Spleen (tissue), 7 donors: ENCODE measurements around the gene CCDC39.
"Not testable (repeated sequence)": the region's sequence is repeated elsewhere in the genome, so short reads cannot be mapped to it uniquely, and the experiment has no call there.

ENCODE experiments used
- POLR2A ChIP-seq, 3 donors: fragments of 450-650 bp; IDR thresholded peaks; one replicate each; pipeline ENCODE4 v1.5.1; 2017; ENCODE audit warnings: antibody characterized with exemption in 3 of 3, mild to moderate bottlenecking in 1 of 3
- POLR2AphosphoS5 ChIP-seq, 3 donors: sonication (generic); formaldehyde crosslinking; IDR thresholded peaks; one replicate each; pipeline ENCODE4 v1.5.1; 2017; ENCODE audit warnings: antibody characterized with exemption in 3 of 3
- TF ChIP-seq, protein P1 (sequence below), 11 experiments: fragments of 200-600 bp in 7 of 11; fragments of 450-650 bp in 4 of 11; sonication (generic) in 4 of 11; IDR thresholded peaks in 8 of 11; conservative IDR thresholded peaks in 3 of 11; 1 replicate in 7 of 11; 2 replicates in 4 of 11; pipeline versions ENCODE4 v1.4.0 to v1.8.0; 2016 to 2021; ENCODE audit warnings: antibody characterized with exemption in 11 of 11, inconsistent platforms in 4 of 11, mild to moderate bottlenecking in 1 of 11
- donor health status: DM: no; HTN: no; CAD: no; lungs with moderate emphysema.
- donor health status: DM: no; HTN: no; CAD: no.
- donor health status: DM: no; HTN: no; CAD: no.

DNA sequence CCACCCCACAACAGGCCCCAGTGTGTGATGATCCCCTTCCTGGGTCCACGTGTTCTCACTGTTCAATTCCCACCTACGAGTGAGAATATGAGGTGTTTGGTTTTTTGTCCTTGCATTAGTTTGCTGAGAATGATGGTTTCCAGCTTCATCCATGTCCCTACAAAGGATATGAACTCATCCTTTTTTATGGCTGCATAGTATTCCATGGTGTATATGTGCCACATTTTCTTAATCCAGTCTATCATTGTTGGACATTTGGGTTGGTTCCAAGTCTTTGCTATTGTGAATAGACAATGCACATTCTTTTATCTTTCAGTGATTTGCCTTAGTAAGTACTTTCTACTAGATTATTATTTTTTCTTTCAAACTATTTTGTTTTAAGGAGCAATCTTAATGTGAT is 60.7 kb downstream of the CCDC39 start:
- not testable (repeated sequence) for TF ChIP-seq POLR2A, POLR2AphosphoS5 (IDR thresholded peaks at IDR 0.05)
- TF ChIP-seq, protein P1, sequence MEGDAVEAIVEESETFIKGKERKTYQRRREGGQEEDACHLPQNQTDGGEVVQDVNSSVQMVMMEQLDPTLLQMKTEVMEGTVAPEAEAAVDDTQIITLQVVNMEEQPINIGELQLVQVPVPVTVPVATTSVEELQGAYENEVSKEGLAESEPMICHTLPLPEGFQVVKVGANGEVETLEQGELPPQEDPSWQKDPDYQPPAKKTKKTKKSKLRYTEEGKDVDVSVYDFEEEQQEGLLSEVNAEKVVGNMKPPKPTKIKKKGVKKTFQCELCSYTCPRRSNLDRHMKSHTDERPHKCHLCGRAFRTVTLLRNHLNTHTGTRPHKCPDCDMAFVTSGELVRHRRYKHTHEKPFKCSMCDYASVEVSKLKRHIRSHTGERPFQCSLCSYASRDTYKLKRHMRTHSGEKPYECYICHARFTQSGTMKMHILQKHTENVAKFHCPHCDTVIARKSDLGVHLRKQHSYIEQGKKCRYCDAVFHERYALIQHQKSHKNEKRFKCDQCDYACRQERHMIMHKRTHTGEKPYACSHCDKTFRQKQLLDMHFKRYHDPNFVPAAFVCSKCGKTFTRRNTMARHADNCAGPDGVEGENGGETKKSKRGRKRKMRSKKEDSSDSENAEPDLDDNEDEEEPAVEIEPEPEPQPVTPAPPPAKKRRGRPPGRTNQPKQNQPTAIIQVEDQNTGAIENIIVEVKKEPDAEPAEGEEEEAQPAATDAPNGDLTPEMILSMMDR (IDR thresholded peaks at IDR 0.05 in 8 of 11, conservative IDR thresholded peaks at IDR 0.05 in 3 of 11): not testable (repeated sequence)
